CD4-positive, CD25-positive, alpha-beta regulatory T cell (primary cell): ENCODE data around the gene TSPAN18. TPM values are rescaled to one million over a fixed set of nuclear protein-coding genes. Genes with fewer than 3 reads are reported as not detected.

ENCODE experiments used
- ATAC-seq, 2 donors: fragments of 150-1000 bp; cut with Tn5 transposase; one replicate each; pipeline ENCODE4 v1.10.0; 2021; ENCODE audit warnings: low read depth in 2 of 2, moderate number of reproducible peaks in 2 of 2, moderate library complexity in 1 of 2
- DNase-seq, 3 donors: peaks; one replicate each; pipeline versions ENCODE4 v3.0.0 to v3.0.0-alpha.2; 2012 to 2022; ENCODE audit warnings: mixed read lengths in 1 of 3
- H3K27ac ChIP-seq: one replicate; pipeline ENCODE4 v1.7.0; 2013; ENCODE audit warnings: mild to moderate bottlenecking, low read length; ENCODE audit not compliant: insufficient read depth, poor library complexity, severe bottlenecking
- H3K27me3 ChIP-seq: one replicate; pipeline ENCODE4 v1.7.0; 2013; ENCODE audit warnings: low read length; ENCODE audit not compliant: control insufficient read depth, insufficient read depth
- H3K36me3 ChIP-seq: one replicate; pipeline ENCODE4 v1.7.0; 2013; ENCODE audit warnings: mild to moderate bottlenecking, low read length, moderate library complexity; ENCODE audit not compliant: control insufficient read depth, insufficient read depth
- H3K4me1 ChIP-seq: 2 replicates; pipeline ENCODE4 v1.7.0; 2013; ENCODE audit warnings: mild to moderate bottlenecking, low read length; ENCODE audit not compliant: insufficient read depth, control insufficient read depth, poor library complexity, severe bottlenecking
- H3K4me3 ChIP-seq: one replicate; pipeline ENCODE4 v1.7.0; 2013; ENCODE audit warnings: low read depth, mild to moderate bottlenecking, low read length, moderate library complexity
- H3K9me3 ChIP-seq, 2 experiments: 1 replicate in 1 of 2; 2 replicates in 1 of 2; pipeline ENCODE4 v1.7.0; 2013; ENCODE audit warnings: low read length in 2 of 2, mild to moderate bottlenecking in 1 of 2, moderate library complexity in 1 of 2; ENCODE audit not compliant: control insufficient read depth in 2 of 2
- H3K27ac Mint-ChIP-seq, 3 donors: one replicate each; pipeline ENCODE4 v1.8.0; 2020 to 2022; ENCODE audit warnings: mild to moderate bottlenecking in 3 of 3, mixed read lengths in 3 of 3, moderate library complexity in 2 of 3
- H3K27me3 Mint-ChIP-seq: one replicate; pipeline ENCODE4 v1.8.0; 2022; ENCODE audit warnings: mild to moderate bottlenecking, mixed read lengths
- H3K36me3 Mint-ChIP-seq: one replicate; pipeline ENCODE4 v1.8.0; 2020; ENCODE audit warnings: mixed read lengths
- H3K4me1 Mint-ChIP-seq, 4 donors: one replicate each; pipeline ENCODE4 v1.8.0; 2020 to 2022; ENCODE audit warnings: mixed read lengths in 4 of 4, mild to moderate bottlenecking in 1 of 4
- H3K4me3 Mint-ChIP-seq, 4 donors: one replicate each; pipeline ENCODE4 v1.8.0; 2020 to 2022; ENCODE audit warnings: mild to moderate bottlenecking in 4 of 4, mixed read lengths in 4 of 4, moderate library complexity in 3 of 4
- H3K9me3 Mint-ChIP-seq, 7 donors: one replicate each; pipeline ENCODE4 v1.8.0; 2020 to 2022; ENCODE audit warnings: mixed read lengths in 7 of 7, mild to moderate bottlenecking in 3 of 7, moderate library complexity in 2 of 7
- polyA plus RNA-seq, 4 donors: library from polyadenylated mRNA; unstranded; fragments of 300-500 nt; fragmentation: Illumina TruSeq; gene quantifications; one replicate each; pipeline ENCODE4 v1.2.3, GENCODE V29; 2021
- total RNA-seq: library from RNA; stranded (reverse); gene quantifications from one replicate; pipeline ENCODE4 v1.2.3, GENCODE V29; 2022

TSPAN18 gene
- total and polyA plus RNA-seq, 5 donors from 2014 or later = 3.2 to 36.9 (median 4.9) TPM

DNA sequence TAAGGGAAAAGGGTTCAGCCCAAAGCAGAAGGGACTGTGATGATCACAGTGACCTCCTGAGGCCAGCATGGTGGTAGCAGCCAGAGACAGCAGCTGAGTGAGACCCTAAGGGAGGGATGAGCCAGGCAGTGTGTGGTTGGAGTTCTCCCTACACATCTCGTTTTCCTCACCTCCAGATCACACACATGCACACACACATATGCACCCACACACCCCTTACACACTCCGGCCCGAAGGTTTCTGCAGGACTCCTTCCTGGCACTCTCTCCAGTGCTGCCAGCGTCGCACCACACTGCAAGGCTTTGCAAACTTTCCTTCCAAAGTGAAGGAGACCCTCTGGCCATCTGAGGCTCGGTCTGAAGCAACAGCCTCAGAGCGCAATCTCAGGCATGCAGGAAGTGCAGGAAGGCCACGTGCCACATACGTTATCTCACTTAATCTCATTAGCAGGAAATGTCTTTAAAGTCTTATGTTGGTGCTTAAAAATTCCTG is 250.8 kb downstream of the TSPAN18 start:
- H3K4me1 ChIP-seq = peaks cover 42% of the 10 kb centered on the region
- ATAC-seq (peak; percentile 47 to 57), DNase-seq (peak in 1 of 3 donors; percentile 46)
- H3K36me3 ChIP-seq = no peaks in the 10 kb centered on the region
- H3K4me3 ChIP-seq = peak overlapping the region; percentile 26
- no peaks in the 10 kb centered on the region for H3K9me3 Mint-ChIP-seq
- H3K9me3 ChIP-seq = no peaks in the 10 kb centered on the region
- H3K27ac Mint-ChIP-seq = no peak overlapping the region
- H3K4me3 Mint-ChIP-seq = no peak overlapping the region
- no peaks in the 10 kb centered on the region for H3K36me3 Mint-ChIP-seq
- H3K27me3 Mint-ChIP-seq = no peaks in the 10 kb centered on the region
- no peaks in the 10 kb centered on the region for H3K27me3 ChIP-seq
- peaks cover 5 to 18% (median 13%) of the 10 kb centered on the region in 4 donors for H3K4me1 Mint-ChIP-seq
- H3K27ac ChIP-seq = no peak overlapping the region

GRCh38 chr11:44978274-44978960 is 251.7 kb downstream of the TSPAN18 start:
- no peak overlapping the region for H3K4me3 Mint-ChIP-seq
- no peaks in the 10 kb centered on the region for H3K9me3 Mint-ChIP-seq
- peaks cover 6 to 21% (median 15%) of the 10 kb centered on the region in 4 donors for H3K4me1 Mint-ChIP-seq
- Histone ChIP-seq H3K36me3 (no peaks in the 10 kb centered on the region), H3K27ac (peak overlapping the region; percentile 44), H3K4me1 (peaks cover 45% of the 10 kb centered on the region), H3K27me3 (no peaks in the 10 kb centered on the region), H3K4me3 (no peak overlapping the region), H3K9me3 (no peaks in the 10 kb centered on the region)
- no peak overlapping the region for H3K27ac Mint-ChIP-seq
- ATAC-seq (no peak), DNase-seq (no peak)
- H3K27me3 Mint-ChIP-seq = no peaks in the 10 kb centered on the region
- no peaks in the 10 kb centered on the region for H3K36me3 Mint-ChIP-seq

DNA sequence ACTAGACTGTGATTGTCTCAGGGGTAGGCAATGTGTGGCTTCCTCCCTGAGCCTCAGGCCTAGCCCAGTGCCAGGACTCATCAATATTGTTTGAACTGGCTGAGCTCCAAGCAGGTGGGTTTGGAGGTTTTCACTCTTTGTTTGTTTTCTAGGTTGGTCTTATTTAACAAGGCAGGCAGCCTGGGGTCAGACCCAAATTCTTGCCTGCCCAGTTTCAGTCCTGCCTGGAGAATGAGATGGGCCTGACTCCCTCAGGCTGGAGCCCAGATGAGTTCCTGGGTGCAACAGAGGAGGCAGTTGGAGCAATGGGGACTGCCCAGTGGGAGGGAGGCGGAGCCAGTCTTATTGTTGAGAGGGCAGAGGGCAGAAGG is 252.2 kb downstream of the TSPAN18 start:
- H3K4me3 ChIP-seq = no peak overlapping the region
- H3K36me3 Mint-ChIP-seq = no peaks in the 10 kb centered on the region
- no peaks in the 10 kb centered on the region for H3K36me3 ChIP-seq
- H3K4me1 ChIP-seq = peaks cover 49% of the 10 kb centered on the region
- ATAC-seq = peak in 1 of 2 donors; percentile 15
- H3K4me3 Mint-ChIP-seq = peak overlapping the region in 1 of 4 donors; percentile 59
- H3K27me3 Mint-ChIP-seq = no peaks in the 10 kb centered on the region
- H3K27ac ChIP-seq = peak overlapping the region; percentile 44
- no peaks in the 10 kb centered on the region for H3K9me3 Mint-ChIP-seq
- H3K27me3 ChIP-seq = no peaks in the 10 kb centered on the region
- H3K27ac Mint-ChIP-seq = no peak overlapping the region
- H3K9me3 ChIP-seq = no peaks in the 10 kb centered on the region
- H3K4me1 Mint-ChIP-seq = peaks cover 11 to 26% (median 17%) of the 10 kb centered on the region in 4 donors
- DNase-seq = no peak

DNA sequence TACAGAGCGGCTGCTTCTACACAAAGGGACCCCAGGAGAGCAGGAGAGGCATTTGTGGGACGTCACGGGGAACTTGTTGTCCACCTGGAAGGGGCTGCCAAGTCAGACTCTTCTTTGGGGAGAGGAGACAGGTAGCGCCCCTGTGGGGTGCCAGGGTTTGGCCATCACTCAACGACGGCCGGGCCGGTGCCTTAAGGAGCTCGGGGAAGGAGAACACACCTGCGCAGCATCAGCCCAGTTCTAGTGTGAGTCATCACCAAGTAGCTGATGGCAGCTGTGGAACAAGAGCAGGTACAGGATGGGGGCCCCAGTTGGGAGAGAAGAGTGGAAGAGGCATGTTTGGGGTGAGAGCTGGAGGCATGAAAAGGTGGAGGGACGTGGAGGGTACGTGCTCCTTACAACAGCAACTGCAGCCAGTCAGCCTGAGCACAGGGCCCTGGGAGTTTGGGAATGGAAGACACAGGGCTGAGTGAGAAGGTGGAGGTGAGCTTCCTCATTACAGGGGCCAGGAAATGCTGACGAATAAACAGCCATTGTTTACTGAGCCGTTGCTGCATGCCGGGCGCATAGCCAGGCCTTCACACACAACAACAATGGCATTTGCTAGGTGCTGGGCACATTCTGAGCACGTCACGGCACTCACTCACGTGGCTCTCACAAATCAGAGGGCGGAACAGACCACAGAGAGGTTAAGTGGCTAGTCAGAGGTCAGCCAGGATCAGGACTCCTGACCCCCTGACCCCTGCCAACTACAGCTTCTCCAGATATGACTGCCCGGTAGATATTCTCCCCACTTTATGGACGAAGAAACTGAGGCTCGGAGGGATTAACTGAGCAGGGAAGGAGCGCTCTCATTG is 253.0 kb downstream of the TSPAN18 start:
- Mint-ChIP-seq H3K27ac (peak overlapping the region in 1 of 3 donors; percentile 15), H3K4me1 (peaks cover 12 to 30% (median 17%) of the 10 kb centered on the region in 4 donors), H3K4me3 (no peak overlapping the region), H3K36me3 (no peaks in the 10 kb centered on the region), H3K9me3 (no peaks in the 10 kb centered on the region), H3K27me3 (no peaks in the 10 kb centered on the region)
- DNase-seq (no peak), ATAC-seq (no peak)
- H3K27me3 ChIP-seq = no peaks in the 10 kb centered on the region
- H3K4me3 ChIP-seq = no peak overlapping the region
- H3K27ac ChIP-seq = no peak overlapping the region
- peaks cover 49% of the 10 kb centered on the region for H3K4me1 ChIP-seq
- H3K36me3 ChIP-seq = no peaks in the 10 kb centered on the region
- no peaks in the 10 kb centered on the region for H3K9me3 ChIP-seq

GRCh38 chr11:44980533-44981427 is 254.0 kb downstream of the TSPAN18 start:
- peaks cover 12 to 30% (median 16%) of the 10 kb centered on the region in 4 donors for H3K4me1 Mint-ChIP-seq
- H3K27ac ChIP-seq = no peak overlapping the region
- ATAC-seq (no peak), DNase-seq (no peak)
- no peaks in the 10 kb centered on the region for H3K27me3 Mint-ChIP-seq
- H3K4me1 ChIP-seq = peaks cover 49% of the 10 kb centered on the region
- H3K27me3 ChIP-seq = no peaks in the 10 kb centered on the region
- no peaks in the 10 kb centered on the region for H3K9me3 ChIP-seq
- H3K4me3 Mint-ChIP-seq = no peak overlapping the region
- H3K36me3 ChIP-seq = no peaks in the 10 kb centered on the region
- peak overlapping the region in 1 of 3 donors; percentile 43 for H3K27ac Mint-ChIP-seq
- no peaks in the 10 kb centered on the region for H3K9me3 Mint-ChIP-seq
- no peak overlapping the region for H3K4me3 ChIP-seq
- no peaks in the 10 kb centered on the region for H3K36me3 Mint-ChIP-seq

Other genes starting within 250 kb of the TSPAN18 start
- gene CD82, start 161.3 kb upstream of the TSPAN18 start, total RNA-seq = 132 TPM
- 100 to 1,000 TPM in 3 of 4 donors, 10 to 100 TPM in 1; 81.0 to 167 (median 118) TPM for gene CD82, start 161.3 kb upstream of the TSPAN18 start, polyA plus RNA-seq
- 17.4 TPM for gene TP53I11, start 223.9 kb downstream of the TSPAN18 start, total RNA-seq
- 1 to 10 TPM; 2.0 to 8.5 (median 2.4) TPM for gene TP53I11, start 223.9 kb downstream of the TSPAN18 start, polyA plus RNA-seq